H1 (cell line): ENCODE results near the gene AGO3. TPM values are rescaled to one million over a fixed set of nuclear protein-coding genes. Genes with fewer than 3 reads are reported as not detected.

Source experiments
- ASH2L ChIP-seq: fragments of 200-600, 300-600 bp; sonication (generic); IDR thresholded peaks from one replicate; pipeline ENCODE4 v1.7.1; 2017; ENCODE audit warnings: low read length
- BRCA1 ChIP-seq: IDR thresholded peaks from 2 replicates; pipeline ENCODE4 v1.6.1; 2012; ENCODE audit warnings: low read depth, low read length, improper control_type of control experiment
- CBX5 ChIP-seq: fragments of 300-800, 300-1000 bp; sonication (generic); IDR thresholded peaks from 2 replicates; pipeline ENCODE4 v1.7.1; 2016; ENCODE audit warnings: antibody characterized with exemption, low read length, low read depth
- CBX8 ChIP-seq: fragments of 300-800, 300-1000 bp; sonication (generic); IDR thresholded peaks from 2 replicates; pipeline ENCODE4 v1.7.1; 2016; ENCODE audit warnings: low read depth, low read length, borderline replicate concordance
- CREB1 ChIP-seq: IDR thresholded peaks from 2 replicates; pipeline ENCODE4 v1.6.1; 2012; ENCODE audit warnings: inconsistent platforms
- FOSL1 ChIP-seq: IDR thresholded peaks from 2 replicates; pipeline ENCODE4 v1.6.1; 2011; ENCODE audit warnings: mild to moderate bottlenecking, low read depth, low read length, moderate library complexity; ENCODE audit not compliant: insufficient read depth
- HDAC2 ChIP-seq, 2 experiments: fragments of 300-600 bp in 1 of 2; sonication (generic) in 1 of 2; IDR thresholded peaks; 2 replicates each; pipeline ENCODE4 v1.6.1; 2011 to 2012; ENCODE audit warnings: low read depth in 2 of 2, low read length in 2 of 2, mild to moderate bottlenecking in 2 of 2, moderate library complexity in 2 of 2, borderline replicate concordance in 1 of 2, inconsistent platforms in 1 of 2
- KDM4A ChIP-seq: IDR thresholded peaks from one replicate; pipeline ENCODE4 v1.7.1; 2012; ENCODE audit warnings: low read depth, mild to moderate bottlenecking, moderate library complexity, low read length, inconsistent platforms; ENCODE audit not compliant: severe bottlenecking
- KDM5A ChIP-seq: fragments of 200-600 bp; IDR thresholded peaks from 2 replicates; pipeline ENCODE4 v1.7.1; 2012; ENCODE audit warnings: mild to moderate bottlenecking, low read length, inconsistent platforms, mixed read lengths
- NRF1 ChIP-seq: IDR thresholded peaks from 2 replicates; pipeline ENCODE4 v1.6.1; 2011; ENCODE audit warnings: mild to moderate bottlenecking, low read depth, low read length, improper control_type of control experiment
- POLR2AphosphoS5 ChIP-seq: IDR thresholded peaks from 2 replicates; pipeline ENCODE4 v1.6.1; 2011; ENCODE audit warnings: low read depth, low read length
- POU5F1 ChIP-seq: IDR thresholded peaks from 2 replicates; pipeline ENCODE4 v1.6.1; 2011; ENCODE audit warnings: low read depth, mild to moderate bottlenecking, low read length, moderate library complexity
- RBBP5 ChIP-seq: IDR thresholded peaks from 2 replicates; pipeline ENCODE4 v1.7.1; 2012; ENCODE audit warnings: low read depth, mild to moderate bottlenecking, inconsistent platforms, low read length, moderate library complexity, borderline replicate concordance
- SIN3A ChIP-seq, 2 experiments: IDR thresholded peaks in 1 of 2; conservative IDR thresholded peaks in 1 of 2; 2 replicates each; pipeline ENCODE4 v1.6.1; 2011 to 2012; ENCODE audit warnings: low read length in 2 of 2, improper control_type of control experiment in 1 of 2, low read depth in 1 of 2, mild to moderate bottlenecking in 1 of 2
- SP2 ChIP-seq: IDR thresholded peaks from 2 replicates; pipeline ENCODE4 v1.6.1; 2012; ENCODE audit warnings: mild to moderate bottlenecking, low read length, inconsistent platforms
- SP4 ChIP-seq: IDR thresholded peaks from 2 replicates; pipeline ENCODE4 v1.6.1; 2012; ENCODE audit warnings: low read length, inconsistent platforms
- TAF1 ChIP-seq: IDR thresholded peaks from 2 replicates; pipeline ENCODE4 v1.6.1; 2011; ENCODE audit warnings: mild to moderate bottlenecking, low read depth, low read length
- TAF7 ChIP-seq: optimal IDR thresholded peaks from 2 replicates; pipeline ENCODE3; 2011; ENCODE audit warnings: low read depth, mild to moderate bottlenecking, inconsistent platforms, low read length, moderate library complexity, borderline replicate concordance
- polyA plus RNA-seq, 7 experiments: library from polyadenylated mRNA; depleted of rRNA in 3 of 7; stranded (reverse) in 5 of 7; unstranded in 2 of 7; fragments of >200 nt in 5 of 7; fragments of 200-250 nt in 2 of 7; gene quantifications; 1 replicate in 5 of 7; 2 replicates in 1 of 7; 4 replicates in 1 of 7; pipeline versions ENCODE4 v1.2.1 to v1.2.3, GENCODE V29; 2011 to 2013; ENCODE audit warnings: missing spikeins in 2 of 7, mixed read lengths in 2 of 7
- total RNA-seq: library from RNA; stranded (reverse); fragmentation: NEBNext Ultra II Directional; extraction: Animal tissue kit (Norgen Biotek cat#: 25700); gene quantifications from 2 replicates; pipeline ENCODE4 v1.2.1, GENCODE V29; 2021
- TF ChIP-seq, protein P1 (sequence below): IDR thresholded peaks from 2 replicates; pipeline ENCODE4 v1.6.1; 2011; ENCODE audit warnings: low read length, improper control_type of control experiment

Gene AGO3
- total and polyA plus RNA-seq, 2 of the 8 experiments (the other 6 are each of a cell fraction or from before 2014, with no cell fraction given): 10.7 to 26.4 TPM

- no peak; the same call in 1 of the 2 replicates for TF ChIP-seq POLR2AphosphoS5
- TF ChIP-seq CREB1: peak; percentile 11; the same call in 1 of the 2 replicates
- peak; percentile 60 for TF ChIP-seq ASH2L
- no peak for TF ChIP-seq CBX8
- TF ChIP-seq BRCA1: no peak
- no peak for TF ChIP-seq KDM5A
- TF ChIP-seq POU5F1: no peak
- TF ChIP-seq, protein P1, sequence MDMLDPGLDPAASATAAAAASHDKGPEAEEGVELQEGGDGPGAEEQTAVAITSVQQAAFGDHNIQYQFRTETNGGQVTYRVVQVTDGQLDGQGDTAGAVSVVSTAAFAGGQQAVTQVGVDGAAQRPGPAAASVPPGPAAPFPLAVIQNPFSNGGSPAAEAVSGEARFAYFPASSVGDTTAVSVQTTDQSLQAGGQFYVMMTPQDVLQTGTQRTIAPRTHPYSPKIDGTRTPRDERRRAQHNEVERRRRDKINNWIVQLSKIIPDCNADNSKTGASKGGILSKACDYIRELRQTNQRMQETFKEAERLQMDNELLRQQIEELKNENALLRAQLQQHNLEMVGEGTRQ: no peak
- TF ChIP-seq TAF1: peak; percentile 27; the same call in 1 of the 2 replicates
- TF ChIP-seq NRF1: no peak
- TF ChIP-seq TAF7: no peak
- no peak for TF ChIP-seq SP2
- peak; percentile 16 to 65; a peak in 1 of 4 replicates for TF ChIP-seq SIN3A (conservative IDR thresholded peaks at IDR 0.05 in 1 of 2, IDR thresholded peaks at IDR 0.05 in 1 of 2; ENCODE audit: low read depth in 1 of 2, low read length in 2 of 2)
- peak; percentile 61; the same call in 1 of the 2 replicates for TF ChIP-seq RBBP5
- TF ChIP-seq FOSL1: no peak
- peak; percentile 80 for TF ChIP-seq KDM4A
- no peak for TF ChIP-seq SP4
- TF ChIP-seq HDAC2 (IDR thresholded peaks at IDR 0.05; ENCODE audit: borderline replicate concordance in 1 of 2, low read depth in 2 of 2, low read length in 2 of 2): 0 out of 4 replicates have a peak, but pooled peaks of 1 of the 2 experiments have one; percentile 11
- TF ChIP-seq CBX5: no peak
- TF ChIP-seq, all 59 proteins: peak for 8
Measured at GRCh38 chr1:36083635-36084496, 153.0 kb downstream of the AGO3 start, which contains the start of gene TEKT2 (continued).
